ENCODE measurements around the gene ORAI3. TPM values are rescaled to one million over a fixed set of nuclear protein-coding genes. Genes with fewer than 3 reads are reported as not detected.

The ORAI3 gene
- total RNA-seq, 2 experiments from 2014 or later = 7.6 to 10.9 TPM

- peak; percentile 17 for TF ChIP-seq CTCF (IDR thresholded peaks at IDR 0.05)
- no peaks in the 10 kb centered on the region for H3K27me3 Mint-ChIP-seq
- ATAC-seq = peak; percentile 77
- ChIA-PET CTCF (interaction anchor here (0.7 to 4.4 kb wide), 37 partner anchors 10 to 240 kb away, joined by 3 to 120 read pairs (median 5); partner anchors contain the start of gene BCL7C), POLR2A (interaction anchor here (0.9 to 3.3 kb wide), 10 partner anchors 9 to 196 kb away, joined by 3 to 33 read pairs (median 4); partner anchors contain the start of gene BCL7C)
- intact Hi-C loops (cut with micrococcal nuclease) = no loop called here
- peak overlapping the region; percentile 87 for H3K4me3 Mint-ChIP-seq
- peaks cover 23% of the 10 kb centered on the region for H3K4me1 Mint-ChIP-seq (ENCODE audit: low read depth)
- peaks cover 3% of the 10 kb centered on the region for H3K9me3 Mint-ChIP-seq
- DNase-seq = peak; percentile 62
- peak overlapping the region; percentile 99 for H3K27ac Mint-ChIP-seq
- peaks cover 4% of the 10 kb centered on the region for H3K36me3 Mint-ChIP-seq (ENCODE audit: low read depth)
Measured at GRCh38 chr16:30902029-30902972, 46.6 kb upstream of the ORAI3 start.

- DNase-seq (peak; percentile 48), ATAC-seq (peak; percentile 42)
- POLR2A ChIA-PET = interaction anchor here (0.9 to 3.3 kb wide), 9 partner anchors 10 to 197 kb away, joined by 3 to 33 read pairs (median 4); partner anchors contain the start of gene BCL7C
- H3K36me3 Mint-ChIP-seq (ENCODE audit: low read depth) = peaks cover 4% of the 10 kb centered on the region
- TF ChIP-seq CTCF (IDR thresholded peaks at IDR 0.05) = no peak
- peak overlapping the region; percentile 87 for H3K4me3 Mint-ChIP-seq
- H3K4me1 Mint-ChIP-seq (ENCODE audit: low read depth) = peaks cover 28% of the 10 kb centered on the region
- no peaks in the 10 kb centered on the region for H3K27me3 Mint-ChIP-seq
- H3K27ac Mint-ChIP-seq = peak overlapping the region; percentile 99
- CTCF ChIA-PET = interaction anchor here (0.7 to 4.4 kb wide), 27 partner anchors 10 to 239 kb away, joined by 3 to 120 read pairs (median 5); partner anchors contain the start of gene BCL7C
- peaks cover 3% of the 10 kb centered on the region for H3K9me3 Mint-ChIP-seq
- intact Hi-C loops (cut with micrococcal nuclease) = no loop called here
Measured at GRCh38 chr16:30903002-30903401, 45.9 kb upstream of the ORAI3 start.

- Mint-ChIP-seq H3K4me3 (no peak overlapping the region), H3K4me1 (ENCODE audit: low read depth) (peaks cover 28% of the 10 kb centered on the region), H3K36me3 (ENCODE audit: low read depth) (peaks cover 4% of the 10 kb centered on the region), H3K9me3 (peaks cover 3% of the 10 kb centered on the region), H3K27ac (peak overlapping the region; percentile 91), H3K27me3 (no peaks in the 10 kb centered on the region)
- no peak for ATAC-seq
- no peak for TF ChIP-seq CTCF (IDR thresholded peaks at IDR 0.05)
- CTCF ChIA-PET = interaction anchor here (1.1 to 4.4 kb wide), 3 partner anchors 10 to 59 kb away, joined by 3 to 120 read pairs (median 13); no protein-coding TSS in a partner anchor
- peak; percentile 27 for DNase-seq
- intact Hi-C loops (cut with micrococcal nuclease) = no loop called here
- POLR2A ChIA-PET = interaction anchor here (2.8 to 3.3 kb wide), 2 partner anchors 28 to 98 kb away, joined by 14 to 33 read pairs; no protein-coding TSS in a partner anchor
Measured at GRCh38 chr16:30903596-30903995, 45.3 kb upstream of the ORAI3 start.

GRCh38 chr16:30904114-30904780 is 44.6 kb upstream of the ORAI3 start:
- POLR2A ChIA-PET = interaction anchor here (0.5 kb wide), 1 partner anchor 273 kb away, joined by 3 read pairs; no protein-coding TSS in a partner anchor
- CTCF ChIA-PET = interaction anchor here (0.7 to 4.9 kb wide), 4 partner anchors 10 to 60 kb away, joined by 3 to 24 read pairs (median 4); no protein-coding TSS in a partner anchor
- intact Hi-C loops (cut with micrococcal nuclease) = no loop called here
- Mint-ChIP-seq H3K4me1 (ENCODE audit: low read depth) (peaks cover 28% of the 10 kb centered on the region), H3K4me3 (no peak overlapping the region), H3K27ac (peak overlapping the region; percentile 91), H3K9me3 (peaks cover 3% of the 10 kb centered on the region), H3K36me3 (ENCODE audit: low read depth) (peaks cover 4% of the 10 kb centered on the region), H3K27me3 (no peaks in the 10 kb centered on the region)
- ATAC-seq = no peak
- no peak for DNase-seq
- TF ChIP-seq CTCF (IDR thresholded peaks at IDR 0.05) = no peak
